Parathyroid adenoma (tissue), 2 donors: ENCODE measurements around the gene IL32.

Experiments
- H2AFZ ChIP-seq: fragments of 300-600 bp; sonication (generic); one replicate; pipeline ENCODE4 v1.7.0; 2017; ENCODE audit warnings: antibody characterized with exemption, mild to moderate bottlenecking
- H3K27ac ChIP-seq: fragments of 300-600 bp; sonication (generic); one replicate; pipeline ENCODE4 v1.7.0; 2017
- H3K27me3 ChIP-seq: fragments of 300-600 bp; sonication (generic); one replicate; pipeline ENCODE4 v1.7.0; 2017; ENCODE audit warnings: low read length; ENCODE audit not compliant: control insufficient read depth, insufficient read depth
- H3K36me3 ChIP-seq: fragments of 300-600 bp; sonication (generic); one replicate; pipeline ENCODE4 v1.7.0; 2017; ENCODE audit warnings: low read length; ENCODE audit not compliant: control insufficient read depth, insufficient read depth
- H3K4me1 ChIP-seq: fragments of 300-600 bp; sonication (generic); one replicate; pipeline ENCODE4 v1.7.0; 2017; ENCODE audit warnings: control low read depth
- H3K4me2 ChIP-seq: fragments of 300-600 bp; sonication (generic); one replicate; pipeline ENCODE4 v1.7.0; 2017; ENCODE audit warnings: low read length
- H3K4me3 ChIP-seq: fragments of 300-600 bp; sonication (generic); one replicate; pipeline ENCODE4 v1.7.0; 2017; ENCODE audit warnings: low read depth, low read length
- H3K79me2 ChIP-seq: fragments of 300-600 bp; sonication (generic); one replicate; pipeline ENCODE4 v1.7.0; 2017; ENCODE audit warnings: control low read depth
- H3K9ac ChIP-seq: fragments of 300-600 bp; sonication (generic); one replicate; pipeline ENCODE4 v1.7.0; 2017; ENCODE audit warnings: mild to moderate bottlenecking
- H3K9me3 ChIP-seq: fragments of 300-600 bp; sonication (generic); one replicate; pipeline ENCODE4 v1.7.0; 2017; ENCODE audit warnings: low read length; ENCODE audit not compliant: control insufficient read depth
- TF ChIP-seq, protein P1 (sequence below): fragments of 300-600 bp; sonication (generic); IDR thresholded peaks from one replicate; pipeline ENCODE4 v1.7.0; 2017; ENCODE audit warnings: antibody characterized with exemption, mild to moderate bottlenecking
- donor health status: primary hyperparathyroidism.

The IL32 gene

DNA sequence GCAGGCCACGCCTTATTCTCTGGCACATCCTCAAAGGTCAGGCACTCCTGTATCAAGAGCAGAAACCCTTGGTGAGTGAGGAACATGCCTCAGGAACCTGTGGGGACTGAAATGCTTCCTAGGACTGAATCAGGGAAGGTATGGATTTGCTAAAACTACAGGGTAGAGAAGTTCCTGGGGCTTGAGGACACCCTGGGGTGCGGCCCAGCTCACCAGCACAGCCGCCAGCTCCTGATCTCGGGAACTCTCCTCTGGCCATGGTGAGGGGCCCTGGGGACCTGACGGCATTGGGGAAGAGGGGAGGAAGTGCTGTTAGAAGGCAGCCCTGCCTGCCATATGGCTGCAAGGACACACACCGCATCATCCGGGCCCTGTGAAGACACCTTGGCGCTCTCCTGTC, 26.1 kb downstream of the IL32 start:
- TF ChIP-seq, protein P1, sequence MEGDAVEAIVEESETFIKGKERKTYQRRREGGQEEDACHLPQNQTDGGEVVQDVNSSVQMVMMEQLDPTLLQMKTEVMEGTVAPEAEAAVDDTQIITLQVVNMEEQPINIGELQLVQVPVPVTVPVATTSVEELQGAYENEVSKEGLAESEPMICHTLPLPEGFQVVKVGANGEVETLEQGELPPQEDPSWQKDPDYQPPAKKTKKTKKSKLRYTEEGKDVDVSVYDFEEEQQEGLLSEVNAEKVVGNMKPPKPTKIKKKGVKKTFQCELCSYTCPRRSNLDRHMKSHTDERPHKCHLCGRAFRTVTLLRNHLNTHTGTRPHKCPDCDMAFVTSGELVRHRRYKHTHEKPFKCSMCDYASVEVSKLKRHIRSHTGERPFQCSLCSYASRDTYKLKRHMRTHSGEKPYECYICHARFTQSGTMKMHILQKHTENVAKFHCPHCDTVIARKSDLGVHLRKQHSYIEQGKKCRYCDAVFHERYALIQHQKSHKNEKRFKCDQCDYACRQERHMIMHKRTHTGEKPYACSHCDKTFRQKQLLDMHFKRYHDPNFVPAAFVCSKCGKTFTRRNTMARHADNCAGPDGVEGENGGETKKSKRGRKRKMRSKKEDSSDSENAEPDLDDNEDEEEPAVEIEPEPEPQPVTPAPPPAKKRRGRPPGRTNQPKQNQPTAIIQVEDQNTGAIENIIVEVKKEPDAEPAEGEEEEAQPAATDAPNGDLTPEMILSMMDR, result no peak
- Histone ChIP-seq H2AFZ (no peak overlapping the region), H3K9ac (no peak overlapping the region), H3K79me2 (no peaks in the 10 kb centered on the region), H3K4me1 (no peaks in the 10 kb centered on the region), H3K27me3 (no peaks in the 10 kb centered on the region), H3K4me3 (no peak overlapping the region), H3K36me3 (no peaks in the 10 kb centered on the region), H3K9me3 (no peaks in the 10 kb centered on the region), H3K27ac (no peak overlapping the region), H3K4me2 (no peak overlapping the region)

DNA sequence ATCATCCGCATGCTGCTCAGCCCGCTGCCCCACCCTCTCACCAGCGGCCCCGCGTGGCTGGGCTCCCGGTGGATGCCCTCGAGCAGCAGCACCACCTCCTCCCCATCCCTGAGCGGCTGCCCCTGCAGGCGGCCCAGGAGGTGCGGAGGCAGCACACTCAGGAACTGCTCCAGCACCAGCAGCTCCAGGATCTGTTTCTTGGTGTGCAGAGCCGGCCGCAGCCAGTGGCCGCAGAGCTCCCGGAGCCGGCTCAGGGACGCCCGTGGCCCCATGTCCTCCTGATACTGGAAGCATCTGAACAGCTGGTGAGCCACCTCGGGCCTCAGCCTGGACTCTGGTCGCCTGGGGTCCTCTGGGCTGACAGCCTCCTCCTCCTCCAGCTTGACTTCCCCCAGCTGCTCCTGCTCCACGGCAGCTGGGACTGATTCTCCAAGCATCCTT, 27.1 kb downstream of the IL32 start:
- H3K36me3 ChIP-seq, result no peaks in the 10 kb centered on the region
- TF ChIP-seq, protein P1, result no peak
- no peak overlapping the region for H3K9ac ChIP-seq
- H3K9me3 ChIP-seq, result no peaks in the 10 kb centered on the region
- no peaks in the 10 kb centered on the region for H3K27me3 ChIP-seq
- H3K4me1 ChIP-seq, result no peaks in the 10 kb centered on the region
- H2AFZ ChIP-seq, result no peak overlapping the region
- no peak overlapping the region for H3K27ac ChIP-seq
- H3K79me2 ChIP-seq, result no peaks in the 10 kb centered on the region
- no peak overlapping the region for H3K4me2 ChIP-seq
- H3K4me3 ChIP-seq, result no peak overlapping the region

DNA sequence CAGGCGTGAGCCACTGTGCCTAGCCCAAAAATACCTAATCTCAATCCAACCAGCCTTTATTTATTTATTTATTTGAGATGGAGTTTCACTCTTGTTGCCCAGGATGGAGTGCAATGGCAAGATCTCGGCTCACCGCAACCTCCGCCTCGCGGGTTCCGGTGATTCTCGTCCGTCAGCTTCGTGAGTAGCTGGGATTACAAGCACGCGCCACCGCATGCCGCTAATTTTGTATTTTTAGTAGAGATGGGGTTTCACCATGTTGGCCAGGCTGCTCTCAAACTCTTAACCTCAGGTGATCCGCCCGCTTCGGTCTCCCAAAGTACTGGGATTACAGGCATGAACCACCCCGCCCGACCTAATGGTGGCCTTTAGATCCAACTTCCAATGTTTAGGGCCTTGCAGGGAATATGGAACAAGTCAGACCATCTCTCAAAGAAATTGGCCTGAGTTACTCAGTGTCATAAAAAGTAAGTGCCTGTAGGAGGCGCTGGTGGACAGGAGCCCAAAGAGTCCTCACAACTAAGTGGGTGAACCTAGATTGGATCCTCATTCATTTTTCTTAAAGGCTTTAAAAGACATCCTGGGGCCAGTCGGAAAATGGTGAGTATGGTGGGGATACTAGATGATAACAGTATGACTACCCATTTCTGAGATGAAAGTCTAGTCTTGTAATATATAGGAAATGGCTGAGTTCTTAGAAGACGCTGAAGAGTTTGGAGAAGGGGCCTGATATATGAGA, 29.0 kb downstream of the IL32 start:
- no peaks in the 10 kb centered on the region for H3K9me3 ChIP-seq

DNA sequence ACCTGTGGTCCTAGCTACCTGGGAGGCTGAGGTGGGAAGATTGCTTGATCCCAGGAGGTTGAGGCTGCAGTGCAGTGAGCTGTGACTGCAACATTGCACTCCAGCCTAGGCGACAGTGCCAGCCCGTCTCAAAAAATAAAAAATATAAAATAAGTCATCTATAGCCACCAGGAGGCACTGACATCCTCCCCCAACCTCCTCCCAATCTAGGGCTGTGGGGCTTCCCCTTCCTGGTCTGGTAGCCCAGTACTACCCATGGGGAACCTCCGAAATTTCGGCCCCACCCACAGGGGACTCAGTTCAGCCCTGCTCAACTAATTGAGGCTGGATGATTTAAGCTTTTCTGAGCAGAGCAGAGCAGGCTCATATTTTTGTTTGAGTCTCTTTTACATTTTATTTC, 30.4 kb downstream of the IL32 start:
- no peaks in the 10 kb centered on the region for H3K9me3 ChIP-seq
- H3K9ac ChIP-seq, result no peak overlapping the region
- H3K4me1 ChIP-seq, result peaks cover 9% of the 10 kb centered on the region
- H3K27ac ChIP-seq, result no peak overlapping the region
- no peaks in the 10 kb centered on the region for H3K36me3 ChIP-seq
- no peaks in the 10 kb centered on the region for H3K27me3 ChIP-seq
- TF ChIP-seq, protein P1, result no peak
- no peak overlapping the region for H3K4me3 ChIP-seq
- no peak overlapping the region for H3K4me2 ChIP-seq
- no peaks in the 10 kb centered on the region for H3K79me2 ChIP-seq
- H2AFZ ChIP-seq, result no peak overlapping the region

More for the DNA sequence above, 29.0 kb downstream of the IL32 start:
- Histone ChIP-seq H2AFZ (no peak overlapping the region), H3K27ac (no peak overlapping the region), H3K79me2 (no peaks in the 10 kb centered on the region), H3K9ac (no peak overlapping the region), H3K4me1 (peaks cover 2% of the 10 kb centered on the region), H3K4me2 (no peak overlapping the region), H3K27me3 (no peaks in the 10 kb centered on the region), H3K36me3 (no peaks in the 10 kb centered on the region), H3K4me3 (no peak overlapping the region)
- TF ChIP-seq, protein P1, result peak; percentile 44

DNA sequence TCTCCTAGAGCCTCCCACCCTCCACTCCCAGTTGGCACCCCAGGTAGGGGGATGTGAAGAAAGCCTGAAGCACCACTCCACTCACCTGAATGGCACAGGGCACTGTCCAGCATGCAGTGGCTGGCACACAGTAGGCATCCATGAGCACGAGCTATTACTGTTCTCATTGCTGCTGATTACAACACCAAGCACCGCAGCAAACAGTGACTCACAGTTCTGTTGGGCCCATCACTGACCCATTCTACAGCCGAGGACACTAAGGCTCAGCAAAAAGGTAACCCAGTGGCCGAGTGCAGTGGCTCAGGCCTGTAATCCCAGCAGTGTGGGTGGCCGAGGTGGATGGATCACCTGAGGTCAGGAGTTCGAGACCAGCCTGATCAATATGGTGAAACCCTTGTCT, 30.9 kb downstream of the IL32 start:
- Histone ChIP-seq H3K36me3 (no peaks in the 10 kb centered on the region), H3K27me3 (no peaks in the 10 kb centered on the region), H3K4me2 (no peak overlapping the region), H3K27ac (no peak overlapping the region), H3K9me3 (no peaks in the 10 kb centered on the region), H3K79me2 (no peaks in the 10 kb centered on the region), H2AFZ (no peak overlapping the region), H3K9ac (no peak overlapping the region), H3K4me3 (no peak overlapping the region), H3K4me1 (peaks cover 9% of the 10 kb centered on the region)
- TF ChIP-seq, protein P1, result no peak
